Measurements from ENCODE around the gene GPR31. TPM values are rescaled to one million over a fixed set of nuclear protein-coding genes. Genes with fewer than 3 reads are reported as not detected.
A peak's percentile ranks its signal among the peaks of the same experiment; 100 is the strongest.
"Not testable (repeated sequence)": the region's sequence is repeated elsewhere in the genome, so short reads cannot be mapped to it uniquely, and the experiment has no call there.

Gene GPR31
- total RNA-seq (ENCODE audit: unreplicated experiment) = not detected
- long read RNA-seq = 0 reads

GRCh38 chr6:167157863-167158262 lies at the start of gene GPR31:
TSS of gene GPR31 (minus strand) at chr6:167157980. CDS start at chr6:167157831, 149 bp downstream.
- no peak for TF ChIP-seq CTCF (IDR thresholded peaks at IDR 0.05; ENCODE audit: unreplicated experiment)
- Mint-ChIP-seq H3K27me3 (ENCODE audit: unreplicated experiment) (peaks cover 2% of the 10 kb centered on the region), H3K4me1 (ENCODE audit: unreplicated experiment) (peaks cover 11% of the 10 kb centered on the region), H3K4me3 (ENCODE audit: unreplicated experiment) (no peak within 1 kb of the TSS), H3K27ac (ENCODE audit: unreplicated experiment) (no peak within 1 kb of the TSS), H3K36me3 (ENCODE audit: low read depth, unreplicated experiment) (no peaks in the 10 kb centered on the region), H3K9me3 (ENCODE audit: unreplicated experiment) (no peaks in the 10 kb centered on the region)
- no peak for DNase-seq (ENCODE audit: low spot score)

GRCh38 chr6:167207527-167207926 lies 49.7 kb upstream of the GPR31 start:
- Mint-ChIP-seq H3K4me3 (ENCODE audit: unreplicated experiment) (no peak overlapping the region), H3K27ac (ENCODE audit: unreplicated experiment) (no peak overlapping the region), H3K4me1 (ENCODE audit: unreplicated experiment) (peaks cover 31% of the 10 kb centered on the region), H3K27me3 (ENCODE audit: unreplicated experiment) (peaks cover 4% of the 10 kb centered on the region), H3K9me3 (ENCODE audit: unreplicated experiment) (no peaks in the 10 kb centered on the region), H3K36me3 (ENCODE audit: low read depth, unreplicated experiment) (no peaks in the 10 kb centered on the region)
- DNase-seq (ENCODE audit: low spot score) = no peak
- no peak for TF ChIP-seq CTCF (IDR thresholded peaks at IDR 0.05; ENCODE audit: unreplicated experiment)

- H3K4me1 Mint-ChIP-seq (ENCODE audit: unreplicated experiment) = peaks cover 28% of the 10 kb centered on the region
- H3K4me3 Mint-ChIP-seq (ENCODE audit: unreplicated experiment); H3K27ac Mint-ChIP-seq (ENCODE audit: unreplicated experiment); H3K27me3 Mint-ChIP-seq (ENCODE audit: unreplicated experiment); DNase-seq (ENCODE audit: low spot score); H3K36me3 Mint-ChIP-seq (ENCODE audit: low read depth, unreplicated experiment); H3K9me3 Mint-ChIP-seq (ENCODE audit: unreplicated experiment): not testable (repeated sequence)
Measured at GRCh38 chr6:167205316-167205715, 47.5 kb upstream of the GPR31 start.

GRCh38 chr6:167204059-167204348 lies 46.2 kb upstream of the GPR31 start:
- not testable (repeated sequence) for H3K36me3 Mint-ChIP-seq (ENCODE audit: low read depth, unreplicated experiment); H3K27me3 Mint-ChIP-seq (ENCODE audit: unreplicated experiment); H3K9me3 Mint-ChIP-seq (ENCODE audit: unreplicated experiment); DNase-seq (ENCODE audit: low spot score); H3K4me3 Mint-ChIP-seq (ENCODE audit: unreplicated experiment); H3K27ac Mint-ChIP-seq (ENCODE audit: unreplicated experiment)
- peaks cover 20% of the 10 kb centered on the region for H3K4me1 Mint-ChIP-seq (ENCODE audit: unreplicated experiment)

- H3K9me3 Mint-ChIP-seq (ENCODE audit: unreplicated experiment); DNase-seq (ENCODE audit: low spot score); H3K36me3 Mint-ChIP-seq (ENCODE audit: low read depth, unreplicated experiment); H3K4me3 Mint-ChIP-seq (ENCODE audit: unreplicated experiment); H3K27me3 Mint-ChIP-seq (ENCODE audit: unreplicated experiment); H3K27ac Mint-ChIP-seq (ENCODE audit: unreplicated experiment): not testable (repeated sequence)
- H3K4me1 Mint-ChIP-seq (ENCODE audit: unreplicated experiment) = peaks cover 20% of the 10 kb centered on the region
Measured at GRCh38 chr6:167203261-167204058, 45.7 kb upstream of the GPR31 start.

- Mint-ChIP-seq H3K4me3 (ENCODE audit: unreplicated experiment) (peak overlapping the region; percentile 9), H3K4me1 (ENCODE audit: unreplicated experiment) (peaks cover 19% of the 10 kb centered on the region)
- not testable (repeated sequence) for H3K27me3 Mint-ChIP-seq (ENCODE audit: unreplicated experiment); H3K27ac Mint-ChIP-seq (ENCODE audit: unreplicated experiment); DNase-seq (ENCODE audit: low spot score); H3K9me3 Mint-ChIP-seq (ENCODE audit: unreplicated experiment); H3K36me3 Mint-ChIP-seq (ENCODE audit: low read depth, unreplicated experiment)
Measured at GRCh38 chr6:167202613-167203012, 44.8 kb upstream of the GPR31 start.

GRCh38 chr6:167200806-167201205 lies 43.0 kb upstream of the GPR31 start:
- H3K27ac Mint-ChIP-seq (ENCODE audit: unreplicated experiment) = no peak overlapping the region
- H3K4me1 Mint-ChIP-seq (ENCODE audit: unreplicated experiment) = peaks cover 5% of the 10 kb centered on the region
- no peak for TF ChIP-seq CTCF (IDR thresholded peaks at IDR 0.05; ENCODE audit: unreplicated experiment)
- no peaks in the 10 kb centered on the region for H3K9me3 Mint-ChIP-seq (ENCODE audit: unreplicated experiment)
- H3K27me3 Mint-ChIP-seq (ENCODE audit: unreplicated experiment) = peaks cover 6% of the 10 kb centered on the region
- H3K4me3 Mint-ChIP-seq (ENCODE audit: unreplicated experiment) = no peak overlapping the region
- no peak for DNase-seq (ENCODE audit: low spot score)
- no peaks in the 10 kb centered on the region for H3K36me3 Mint-ChIP-seq (ENCODE audit: low read depth, unreplicated experiment)

- not testable (repeated sequence) for DNase-seq (ENCODE audit: low spot score); H3K36me3 Mint-ChIP-seq (ENCODE audit: low read depth, unreplicated experiment); H3K4me3 Mint-ChIP-seq (ENCODE audit: unreplicated experiment); H3K4me1 Mint-ChIP-seq (ENCODE audit: unreplicated experiment); H3K27ac Mint-ChIP-seq (ENCODE audit: unreplicated experiment); H3K27me3 Mint-ChIP-seq (ENCODE audit: unreplicated experiment); H3K9me3 Mint-ChIP-seq (ENCODE audit: unreplicated experiment)
Measured at GRCh38 chr6:167195941-167196610, 38.3 kb upstream of the GPR31 start.

GRCh38 chr6:167193515-167194125 lies 35.8 kb upstream of the GPR31 start:
- H3K9me3 Mint-ChIP-seq (ENCODE audit: unreplicated experiment); H3K36me3 Mint-ChIP-seq (ENCODE audit: low read depth, unreplicated experiment); DNase-seq (ENCODE audit: low spot score); H3K4me3 Mint-ChIP-seq (ENCODE audit: unreplicated experiment); H3K27me3 Mint-ChIP-seq (ENCODE audit: unreplicated experiment); H3K27ac Mint-ChIP-seq (ENCODE audit: unreplicated experiment); H3K4me1 Mint-ChIP-seq (ENCODE audit: unreplicated experiment): not testable (repeated sequence)

Measured in endothelial cell (in vitro differentiated cells).